NT2/D1 (cell line): ENCODE data around the gene SRSF12.

Source experiments
- SUZ12 ChIP-seq: IDR thresholded peaks from 2 replicates; pipeline ENCODE4 v1.6.1; 2011; ENCODE audit not compliant: insufficient read length, insufficient read depth; ENCODE audit errors: extremely low read depth
- YY1 ChIP-seq: IDR thresholded peaks from 2 replicates; pipeline ENCODE4 v1.6.1; 2011; ENCODE audit not compliant: insufficient read length, insufficient read depth
- ZNF274 ChIP-seq: IDR thresholded peaks from 2 replicates; pipeline ENCODE4 v1.6.1; 2011; ENCODE audit warnings: mild to moderate bottlenecking, low read depth, low read length

GRCh38 chr6:89068695-89069094, 49.2 kb downstream of the SRSF12 start:
- TF ChIP-seq ZNF274 (no peak), YY1 (no peak), SUZ12 (no peak)
